HEK293 (cell line): ENCODE measurements around the gene ANAPC2.

ENCODE experiments used
- FEZF1 ChIP-seq: fragments of 450-650 bp; formaldehyde crosslinking; IDR thresholded peaks from 2 replicates; pipeline ENCODE4 v1.5.1; 2016; ENCODE audit warnings: missing biosample characterization, missing genetic modification characterization
- GFI1B ChIP-seq: fragments of 450-650 bp; formaldehyde crosslinking; IDR thresholded peaks from 2 replicates; pipeline ENCODE4 v1.5.1; 2016; ENCODE audit warnings: missing biosample characterization, missing genetic modification characterization
- GLI4 ChIP-seq: fragments of 450-650 bp; formaldehyde crosslinking; IDR thresholded peaks from 2 replicates; pipeline ENCODE4 v1.5.1; 2016; ENCODE audit warnings: missing biosample characterization, missing genetic modification characterization
- GLIS1 ChIP-seq: fragments of 450-650 bp; formaldehyde crosslinking; IDR thresholded peaks from 2 replicates; pipeline ENCODE4 v1.5.1; 2016; ENCODE audit warnings: missing biosample characterization, missing genetic modification characterization
- HOXC10 ChIP-seq: sonication (generic); formaldehyde crosslinking; IDR thresholded peaks from 2 replicates; pipeline ENCODE4 v1.8.1; 2023; ENCODE audit warnings: mild to moderate bottlenecking, missing genetic modification reagents
- KLF1 ChIP-seq: fragments of 450-650 bp; formaldehyde crosslinking; IDR thresholded peaks from 2 replicates; pipeline ENCODE4 v1.5.1; 2016; ENCODE audit warnings: missing biosample characterization, missing genetic modification characterization
- KLF8 ChIP-seq: fragments of 450-650 bp; formaldehyde crosslinking; IDR thresholded peaks from 2 replicates; pipeline ENCODE4 v1.5.1; 2016; ENCODE audit warnings: missing biosample characterization, missing genetic modification characterization
- PBX3 ChIP-seq: sonication (generic); formaldehyde crosslinking; IDR thresholded peaks from 2 replicates; pipeline ENCODE4 v1.8.1; 2022; ENCODE audit warnings: mild to moderate bottlenecking, moderate library complexity, missing genetic modification reagents
- SCRT1 ChIP-seq: fragments of 450-650 bp; formaldehyde crosslinking; IDR thresholded peaks from 2 replicates; pipeline ENCODE4 v1.5.1; 2016; ENCODE audit warnings: missing biosample characterization, missing genetic modification characterization, borderline replicate concordance
- SP7 ChIP-seq: fragments of 450-650 bp; formaldehyde crosslinking; IDR thresholded peaks from 2 replicates; pipeline ENCODE4 v1.5.1; 2016; ENCODE audit warnings: missing biosample characterization, missing genetic modification characterization
- WT1 ChIP-seq: fragments of 450-650 bp; formaldehyde crosslinking; IDR thresholded peaks from 2 replicates; pipeline ENCODE4 v1.5.1; 2016; ENCODE audit warnings: missing biosample characterization, missing genetic modification characterization
- YY1 ChIP-seq: fragments of 450-650 bp; formaldehyde crosslinking; IDR thresholded peaks from 2 replicates; pipeline ENCODE4 v1.5.1; 2018; ENCODE audit warnings: missing biosample characterization, missing genetic modification characterization
- ZBTB8A ChIP-seq: fragments of 450-650 bp; formaldehyde crosslinking; IDR thresholded peaks from 2 replicates; pipeline ENCODE4 v1.5.1; 2016; ENCODE audit warnings: missing biosample characterization, missing genetic modification characterization
- ZFP69B ChIP-seq: fragments of 450-650 bp; formaldehyde crosslinking; IDR thresholded peaks from 2 replicates; pipeline ENCODE4 v1.5.1; 2016; ENCODE audit warnings: missing biosample characterization, missing genetic modification characterization
- ZIC2 ChIP-seq: fragments of 450-650 bp; formaldehyde crosslinking; IDR thresholded peaks from 2 replicates; pipeline ENCODE4 v1.5.1; 2016; ENCODE audit warnings: missing biosample characterization, missing genetic modification characterization
- ZNF148 ChIP-seq: fragments of 450-650 bp; formaldehyde crosslinking; IDR thresholded peaks from 2 replicates; pipeline ENCODE4 v1.5.0; 2017; ENCODE audit warnings: missing biosample characterization, missing genetic modification characterization, borderline replicate concordance
- ZNF155 ChIP-seq: fragments of 450-650 bp; formaldehyde crosslinking; IDR thresholded peaks from 2 replicates; pipeline ENCODE4 v1.5.1; 2016; ENCODE audit warnings: missing biosample characterization, missing genetic modification characterization
- ZNF19 ChIP-seq: fragments of 450-650 bp; formaldehyde crosslinking; IDR thresholded peaks from 2 replicates; pipeline ENCODE4; 2016; ENCODE audit warnings: missing biosample characterization, missing genetic modification characterization, low read depth
- ZNF394 ChIP-seq: fragments of 450-650 bp; formaldehyde crosslinking; IDR thresholded peaks from 2 replicates; pipeline ENCODE4 v1.5.1; 2016; ENCODE audit warnings: missing biosample characterization, missing genetic modification characterization, mild to moderate bottlenecking, moderate library complexity, borderline replicate concordance
- ZNF530 ChIP-seq: fragments of 450-650 bp; formaldehyde crosslinking; IDR thresholded peaks from 2 replicates; pipeline ENCODE4 v1.5.1; 2016; ENCODE audit warnings: low read depth, missing biosample characterization, missing genetic modification characterization
- ZNF621 ChIP-seq: fragments of 450-650 bp; formaldehyde crosslinking; IDR thresholded peaks from 2 replicates; pipeline ENCODE4 v1.5.1; 2017; ENCODE audit warnings: missing biosample characterization, missing genetic modification characterization
- ZNF623 ChIP-seq: fragments of 450-650 bp; formaldehyde crosslinking; IDR thresholded peaks from 2 replicates; pipeline ENCODE4 v1.5.1; 2016; ENCODE audit warnings: missing biosample characterization, missing genetic modification characterization
- ZNF664 ChIP-seq: fragments of 450-650 bp; formaldehyde crosslinking; IDR thresholded peaks from 2 replicates; pipeline ENCODE4 v1.5.1; 2016; ENCODE audit warnings: missing biosample characterization, missing genetic modification characterization
- ZNF747 ChIP-seq: fragments of 450-650 bp; formaldehyde crosslinking; IDR thresholded peaks from 2 replicates; pipeline ENCODE4 v1.5.1; 2016; ENCODE audit warnings: missing biosample characterization, missing genetic modification characterization
- ZNF830 ChIP-seq: fragments of 450-650 bp; IDR thresholded peaks from 2 replicates; pipeline ENCODE4 v1.5.0; 2018; ENCODE audit warnings: missing biosample characterization, missing genetic modification characterization, low read depth, mild to moderate bottlenecking, moderate library complexity
- ZNF837 ChIP-seq: fragments of 450-650 bp; formaldehyde crosslinking; IDR thresholded peaks from 2 replicates; pipeline ENCODE4 v1.5.1; 2016; ENCODE audit warnings: missing biosample characterization, missing genetic modification characterization
- ZSCAN5A ChIP-seq: fragments of 450-650 bp; formaldehyde crosslinking; IDR thresholded peaks from 2 replicates; pipeline ENCODE4 v1.5.1; 2016; ENCODE audit warnings: missing biosample characterization, missing genetic modification characterization
- TF ChIP-seq, protein P1 (sequence below): fragments of 450-650 bp; formaldehyde crosslinking; IDR thresholded peaks from 2 replicates; pipeline ENCODE4 v1.5.1; 2016; ENCODE audit warnings: missing biosample characterization, missing genetic modification characterization
- TF ChIP-seq, protein P2 (sequence below): fragments of 450-650 bp; formaldehyde crosslinking; IDR thresholded peaks from 2 replicates; pipeline ENCODE4 v1.5.1; 2016; ENCODE audit warnings: missing biosample characterization, missing genetic modification characterization
- TF ChIP-seq, protein P3 (sequence below): fragments of 450-650 bp; formaldehyde crosslinking; IDR thresholded peaks from 2 replicates; pipeline ENCODE4 v1.5.1; 2016; ENCODE audit warnings: missing biosample characterization, missing genetic modification characterization

ANAPC2 gene

DNA sequence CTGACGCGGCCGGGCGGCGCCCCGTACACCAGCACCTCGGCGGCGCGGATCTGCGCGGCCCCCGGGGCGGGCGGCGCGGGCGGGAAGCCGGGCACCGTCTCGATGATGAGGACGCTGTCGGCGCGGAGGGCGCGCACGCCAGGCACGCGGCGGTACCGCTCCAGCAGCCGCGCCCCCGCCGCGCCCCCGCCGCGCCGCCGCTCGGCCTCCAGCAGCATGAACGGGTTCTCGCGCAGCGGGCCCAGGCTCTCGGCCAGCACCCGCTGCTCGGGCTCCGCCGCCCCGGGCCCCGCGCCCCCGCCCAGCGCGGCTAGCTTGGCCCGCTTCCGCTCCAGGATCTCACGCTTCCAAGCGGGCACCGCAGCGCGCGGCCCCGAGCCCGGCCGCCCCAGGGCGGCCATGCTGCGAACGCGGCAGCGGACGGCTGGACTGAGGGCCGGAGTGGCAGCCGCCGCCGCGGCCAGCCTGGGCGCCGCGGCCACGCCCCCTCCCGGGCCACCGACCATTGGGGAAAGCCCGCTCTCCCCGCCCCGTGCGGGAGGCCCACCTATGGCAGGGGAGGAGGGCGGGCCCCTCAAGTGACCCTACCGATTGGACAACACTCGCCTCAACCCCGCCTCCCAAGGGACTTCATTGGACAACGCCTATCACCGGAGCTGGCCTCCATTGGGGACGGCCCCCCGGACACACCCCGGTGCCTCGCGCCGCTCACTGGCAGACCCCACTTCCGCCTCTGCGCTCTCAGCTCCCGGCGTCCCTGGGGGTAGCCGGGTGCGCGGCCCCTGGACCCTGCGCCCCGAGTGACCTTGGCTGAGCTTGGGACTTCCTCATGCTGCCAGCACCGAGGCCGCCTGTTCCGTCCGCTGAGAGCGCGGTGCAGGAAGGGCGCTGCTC, 12.2 kb upstream of the ANAPC2 start, which contains the start of gene TPRN (continued):
- TF ChIP-seq ZSCAN5A (tag by site-specific recombination) = 0 out of 2 replicates have a peak, but pooled peaks have one; percentile 60
- no peak for TF ChIP-seq ZNF621 (tag by site-specific recombination)
- no peak for TF ChIP-seq ZFP69B (tag by site-specific recombination)
- no peak for TF ChIP-seq ZNF148 (tag by site-specific recombination)
- TF ChIP-seq, protein P1, sequence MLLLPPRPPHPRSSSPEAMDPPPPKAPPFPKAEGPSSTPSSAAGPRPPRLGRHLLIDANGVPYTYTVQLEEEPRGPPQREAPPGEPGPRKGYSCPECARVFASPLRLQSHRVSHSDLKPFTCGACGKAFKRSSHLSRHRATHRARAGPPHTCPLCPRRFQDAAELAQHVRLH (tag by site-specific recombination) = no peak
- TF ChIP-seq ZNF394 = no peak
- no peak for TF ChIP-seq GFI1B
- no peak for TF ChIP-seq ZNF830 (tag by site-specific recombination)
- TF ChIP-seq ZIC2 (tag by site-specific recombination) = peak; percentile 49
- TF ChIP-seq ZNF19 (tag by site-specific recombination) = no peak
- TF ChIP-seq YY1 (tag by site-specific recombination) = no peak; the same call in none of the 2 replicates
- no peak for TF ChIP-seq GLI4 (tag by site-specific recombination)
- TF ChIP-seq, protein P2, sequence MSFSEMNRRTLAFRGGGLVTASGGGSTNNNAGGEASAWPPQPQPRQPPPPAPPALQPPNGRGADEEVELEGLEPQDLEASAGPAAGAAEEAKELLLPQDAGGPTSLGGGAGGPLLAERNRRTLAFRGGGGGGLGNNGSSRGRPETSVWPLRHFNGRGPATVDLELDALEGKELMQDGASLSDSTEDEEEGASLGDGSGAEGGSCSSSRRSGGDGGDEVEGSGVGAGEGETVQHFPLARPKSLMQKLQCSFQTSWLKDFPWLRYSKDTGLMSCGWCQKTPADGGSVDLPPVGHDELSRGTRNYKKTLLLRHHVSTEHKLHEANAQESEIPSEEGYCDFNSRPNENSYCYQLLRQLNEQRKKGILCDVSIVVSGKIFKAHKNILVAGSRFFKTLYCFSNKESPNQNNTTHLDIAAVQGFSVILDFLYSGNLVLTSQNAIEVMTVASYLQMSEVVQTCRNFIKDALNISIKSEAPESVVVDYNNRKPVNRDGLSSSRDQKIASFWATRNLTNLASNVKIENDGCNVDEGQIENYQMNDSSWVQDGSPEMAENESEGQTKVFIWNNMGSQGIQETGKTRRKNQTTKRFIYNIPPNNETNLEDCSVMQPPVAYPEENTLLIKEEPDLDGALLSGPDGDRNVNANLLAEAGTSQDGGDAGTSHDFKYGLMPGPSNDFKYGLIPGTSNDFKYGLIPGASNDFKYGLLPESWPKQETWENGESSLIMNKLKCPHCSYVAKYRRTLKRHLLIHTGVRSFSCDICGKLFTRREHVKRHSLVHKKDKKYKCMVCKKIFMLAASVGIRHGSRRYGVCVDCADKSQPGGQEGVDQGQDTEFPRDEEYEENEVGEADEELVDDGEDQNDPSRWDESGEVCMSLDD (tag by site-specific recombination) = peak; percentile 99
- peak; percentile 47; the same call in 1 of the 2 replicates for TF ChIP-seq KLF1 (tag by site-specific recombination)
- TF ChIP-seq PBX3 (CRISPR knock-in tag) = peak; percentile 91
- TF ChIP-seq, protein P3, sequence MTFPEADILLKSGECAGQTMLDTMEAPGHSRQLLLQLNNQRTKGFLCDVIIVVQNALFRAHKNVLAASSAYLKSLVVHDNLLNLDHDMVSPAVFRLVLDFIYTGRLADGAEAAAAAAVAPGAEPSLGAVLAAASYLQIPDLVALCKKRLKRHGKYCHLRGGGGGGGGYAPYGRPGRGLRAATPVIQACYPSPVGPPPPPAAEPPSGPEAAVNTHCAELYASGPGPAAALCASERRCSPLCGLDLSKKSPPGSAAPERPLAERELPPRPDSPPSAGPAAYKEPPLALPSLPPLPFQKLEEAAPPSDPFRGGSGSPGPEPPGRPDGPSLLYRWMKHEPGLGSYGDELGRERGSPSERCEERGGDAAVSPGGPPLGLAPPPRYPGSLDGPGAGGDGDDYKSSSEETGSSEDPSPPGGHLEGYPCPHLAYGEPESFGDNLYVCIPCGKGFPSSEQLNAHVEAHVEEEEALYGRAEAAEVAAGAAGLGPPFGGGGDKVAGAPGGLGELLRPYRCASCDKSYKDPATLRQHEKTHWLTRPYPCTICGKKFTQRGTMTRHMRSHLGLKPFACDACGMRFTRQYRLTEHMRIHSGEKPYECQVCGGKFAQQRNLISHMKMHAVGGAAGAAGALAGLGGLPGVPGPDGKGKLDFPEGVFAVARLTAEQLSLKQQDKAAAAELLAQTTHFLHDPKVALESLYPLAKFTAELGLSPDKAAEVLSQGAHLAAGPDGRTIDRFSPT (tag by site-specific recombination) = peak; percentile 93
- TF ChIP-seq GLIS1 (tag by site-specific recombination) = peak; percentile 93
- TF ChIP-seq HOXC10 = 0 out of 2 replicates have a peak, but pooled peaks have one; percentile 66
- no peak for TF ChIP-seq SP7 (tag by site-specific recombination)
- no peak for TF ChIP-seq ZNF155
- no peak for TF ChIP-seq ZNF623 (tag by site-specific recombination)
- peak; percentile 92 for TF ChIP-seq KLF8 (tag by site-specific recombination)
- TF ChIP-seq ZNF837 = no peak
- TF ChIP-seq WT1 (tag by site-specific recombination) = no peak
- TF ChIP-seq ZNF664 (tag by site-specific recombination) = no peak
- no peak for TF ChIP-seq ZNF747 (tag by site-specific recombination)
- peak; percentile 75 for TF ChIP-seq ZBTB8A (tag by site-specific recombination)
- TF ChIP-seq ZNF530 = no peak
- no peak for TF ChIP-seq SCRT1
- TF ChIP-seq FEZF1 = no peak
